A549 treated with GW870086 at 1 μM for 4 hours (cell line): Measurements from ENCODE around the gene MPHOSPH8. TPM values are rescaled to one million over a fixed set of nuclear protein-coding genes. Genes with fewer than 3 reads are reported as not detected.

ENCODE experiments used
- total RNA-seq: library from RNA; stranded (reverse); fragments of 200-300 nt; extraction: Qiagen RNA extraction; gene quantifications from 5 replicates; pipeline ENCODE4 v1.2.3, GENCODE V29; 2022; ENCODE audit warnings: low read depth

The MPHOSPH8 gene, protein sequence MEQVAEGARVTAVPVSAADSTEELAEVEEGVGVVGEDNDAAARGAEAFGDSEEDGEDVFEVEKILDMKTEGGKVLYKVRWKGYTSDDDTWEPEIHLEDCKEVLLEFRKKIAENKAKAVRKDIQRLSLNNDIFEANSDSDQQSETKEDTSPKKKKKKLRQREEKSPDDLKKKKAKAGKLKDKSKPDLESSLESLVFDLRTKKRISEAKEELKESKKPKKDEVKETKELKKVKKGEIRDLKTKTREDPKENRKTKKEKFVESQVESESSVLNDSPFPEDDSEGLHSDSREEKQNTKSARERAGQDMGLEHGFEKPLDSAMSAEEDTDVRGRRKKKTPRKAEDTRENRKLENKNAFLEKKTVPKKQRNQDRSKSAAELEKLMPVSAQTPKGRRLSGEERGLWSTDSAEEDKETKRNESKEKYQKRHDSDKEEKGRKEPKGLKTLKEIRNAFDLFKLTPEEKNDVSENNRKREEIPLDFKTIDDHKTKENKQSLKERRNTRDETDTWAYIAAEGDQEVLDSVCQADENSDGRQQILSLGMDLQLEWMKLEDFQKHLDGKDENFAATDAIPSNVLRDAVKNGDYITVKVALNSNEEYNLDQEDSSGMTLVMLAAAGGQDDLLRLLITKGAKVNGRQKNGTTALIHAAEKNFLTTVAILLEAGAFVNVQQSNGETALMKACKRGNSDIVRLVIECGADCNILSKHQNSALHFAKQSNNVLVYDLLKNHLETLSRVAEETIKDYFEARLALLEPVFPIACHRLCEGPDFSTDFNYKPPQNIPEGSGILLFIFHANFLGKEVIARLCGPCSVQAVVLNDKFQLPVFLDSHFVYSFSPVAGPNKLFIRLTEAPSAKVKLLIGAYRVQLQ
- 11.6 to 13.3 TPM (median 12.5 TPM) in 5 replicates for total RNA-seq

DNA sequence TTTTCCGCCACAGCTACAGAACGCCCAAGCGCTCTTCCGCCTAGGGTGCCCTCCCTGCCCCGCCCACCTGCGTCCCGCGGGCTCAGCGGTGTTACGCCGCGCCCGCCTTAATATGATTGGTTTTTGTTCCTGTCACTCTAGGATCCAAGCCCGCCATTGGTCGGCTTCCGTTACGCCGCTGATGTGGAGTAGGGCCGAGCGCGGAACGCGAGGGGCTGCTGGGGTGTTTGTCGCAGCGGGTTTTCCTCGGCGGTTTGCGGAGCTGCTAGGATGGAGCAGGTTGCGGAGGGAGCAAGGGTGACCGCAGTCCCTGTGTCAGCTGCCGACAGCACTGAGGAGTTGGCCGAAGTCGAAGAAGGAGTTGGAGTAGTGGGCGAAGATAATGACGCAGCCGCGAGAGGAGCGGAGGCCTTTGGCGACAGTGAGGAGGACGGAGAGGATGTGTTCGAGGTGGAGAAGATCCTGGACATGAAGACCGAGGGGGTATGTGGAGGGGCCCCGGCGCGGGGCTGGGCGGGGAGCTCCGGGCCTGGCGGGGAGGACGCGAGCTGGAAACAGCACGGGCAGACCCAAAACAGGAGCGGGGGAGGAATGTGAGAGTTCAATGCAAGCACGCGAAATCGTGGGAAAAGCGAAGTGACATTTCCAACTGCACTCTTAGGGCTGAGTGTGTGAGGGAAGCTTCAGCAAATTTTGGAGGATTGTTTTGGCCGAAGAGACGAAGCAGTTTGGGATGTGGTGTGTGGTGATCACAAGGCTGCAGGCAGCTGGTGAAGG, at the start of gene MPHOSPH8:
TSS of gene MPHOSPH8 (plus strand) at position 181 of the 777 bp plus-strand sequence. CDS start at position 271, 90 bp downstream.

Other genes with a start within 250 kb of the MPHOSPH8 start
- not detected in 5 replicates for gene TPTE2, start 72.1 kb upstream of the MPHOSPH8 start, total RNA-seq
- 44.6 to 51.1 TPM (median 46.8 TPM) in 5 replicates for gene PSPC1, start 149.3 kb downstream of the MPHOSPH8 start, total RNA-seq
- 4.4 to 7.3 TPM (median 6.4 TPM) in 5 replicates for gene ZMYM5, start 230.0 kb downstream of the MPHOSPH8 start, total RNA-seq